Activated gamma-delta T cell treated with anti-CD3 and anti-CD28 coated beads, Interleukin-2, amount 50 U/mL, for 16 hours (primary cell): ENCODE results near the gene BCAR3.
"Not testable (repeated sequence)": the region's sequence is repeated elsewhere in the genome, so short reads cannot be mapped to it uniquely, and the experiment has no call there.

Experiments used
- DNase-seq: peaks from one replicate; pipeline ENCODE4 v3.0.0-alpha.2; 2020; ENCODE audit warnings: low read depth

The BCAR3 gene

DNA sequence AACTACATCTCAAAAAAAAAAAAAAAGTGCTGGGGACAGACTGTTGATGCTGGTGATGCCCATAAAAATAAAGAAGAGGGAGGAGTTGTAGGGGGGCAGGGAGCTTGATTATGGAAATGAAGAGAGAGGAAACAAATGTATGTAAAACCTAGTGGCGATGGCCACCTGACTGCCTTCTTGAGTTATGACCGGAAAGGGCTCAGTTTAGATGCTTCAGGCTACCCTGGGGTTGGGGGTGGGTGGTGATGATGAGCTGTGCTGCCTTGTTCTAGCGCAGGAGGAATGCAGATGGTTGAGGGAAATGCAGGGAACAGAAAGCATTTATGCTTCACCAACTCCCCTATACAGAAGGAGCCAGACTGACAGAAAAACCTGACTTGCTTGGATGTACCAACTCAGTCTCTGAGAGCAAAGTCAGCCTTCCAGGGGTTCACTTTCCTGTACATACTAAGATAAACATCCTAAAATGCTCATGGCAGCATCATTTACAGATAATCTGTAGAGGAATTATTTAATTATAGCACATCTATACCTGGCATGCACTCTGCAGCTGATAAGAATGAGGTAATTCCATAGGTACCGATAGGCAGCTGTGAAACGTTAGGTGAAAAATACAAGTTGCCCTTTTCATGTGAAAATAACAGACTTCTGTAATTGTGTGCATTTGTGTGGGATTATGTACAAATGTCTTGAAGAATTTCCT, 8.0 kb upstream of the BCAR3 start:
- DNase-seq, result no peak

DNA sequence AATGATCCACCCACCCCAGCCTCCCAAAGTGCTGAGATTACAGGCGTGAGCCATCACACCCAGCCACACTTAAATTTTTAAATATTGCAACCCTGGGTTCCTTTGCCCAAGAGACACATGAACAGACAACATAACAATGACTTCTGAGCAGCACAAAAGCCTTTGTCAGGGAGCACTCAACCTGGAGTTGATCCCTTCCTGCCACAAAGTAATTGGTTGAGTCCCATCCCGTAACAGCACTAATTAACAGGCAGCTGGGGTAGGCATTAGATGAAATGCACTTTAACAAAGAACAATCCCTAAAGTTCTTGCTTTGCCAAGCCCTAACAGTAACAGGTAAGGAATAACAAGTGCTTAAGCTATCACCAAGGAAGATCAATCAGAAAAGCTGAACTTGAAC, 5.9 kb upstream of the BCAR3 start:
- DNase-seq, result no peak

DNA sequence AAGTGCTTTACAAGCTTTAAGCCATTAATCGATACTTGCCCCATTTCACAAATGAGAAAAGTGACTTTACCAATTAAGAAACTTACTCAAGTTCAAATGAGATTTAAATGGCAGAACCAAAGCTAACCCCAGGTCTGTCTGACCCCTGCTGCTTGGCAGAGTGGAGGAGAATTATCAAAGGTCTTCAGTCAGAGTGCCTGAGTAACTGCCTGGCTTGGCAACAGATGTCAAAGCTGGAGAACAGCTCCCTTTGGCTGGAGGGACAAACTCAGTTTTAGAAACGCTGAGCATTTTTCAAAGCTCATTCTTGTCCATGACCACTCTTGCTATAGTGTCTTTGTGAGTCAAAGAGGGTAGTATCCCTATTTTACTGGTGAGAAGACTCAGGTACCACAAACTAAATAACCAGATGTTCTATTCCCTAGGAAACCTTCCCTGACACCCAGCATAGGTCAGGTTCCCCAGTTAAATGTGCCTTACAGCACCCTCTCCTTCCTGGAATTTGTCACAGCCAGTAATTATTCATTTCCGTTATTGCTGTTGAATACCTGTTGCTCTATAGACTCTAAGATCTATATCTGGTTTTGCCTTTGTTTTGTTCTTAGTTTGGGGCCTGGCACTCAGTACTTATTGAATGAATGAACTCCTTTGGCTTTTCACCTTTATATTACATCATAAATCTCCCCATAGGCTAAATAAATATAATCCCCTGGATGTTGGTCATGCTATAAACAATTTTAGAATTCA, 5.0 kb upstream of the BCAR3 start:
- DNase-seq, result no peak

DNA sequence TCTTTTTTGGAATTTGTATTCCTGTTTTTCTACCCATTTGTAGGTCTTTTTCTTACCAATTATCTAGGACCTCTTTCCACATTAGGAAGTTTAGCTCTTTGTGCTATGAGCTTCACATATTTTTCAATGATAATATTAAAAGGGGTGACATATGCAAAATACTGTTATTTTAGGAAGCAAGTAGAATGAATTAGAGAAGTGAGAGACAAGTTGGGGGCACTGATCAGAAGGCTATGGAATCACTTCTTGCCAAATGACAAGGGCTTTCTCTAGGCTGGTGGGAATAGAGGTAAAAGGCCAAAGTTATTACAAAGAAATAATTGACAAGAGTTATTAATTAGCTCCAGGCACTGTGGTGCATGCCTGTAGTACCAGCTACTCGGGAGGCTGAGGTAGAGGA, 4.3 kb upstream of the BCAR3 start:
- no peak for DNase-seq

DNA sequence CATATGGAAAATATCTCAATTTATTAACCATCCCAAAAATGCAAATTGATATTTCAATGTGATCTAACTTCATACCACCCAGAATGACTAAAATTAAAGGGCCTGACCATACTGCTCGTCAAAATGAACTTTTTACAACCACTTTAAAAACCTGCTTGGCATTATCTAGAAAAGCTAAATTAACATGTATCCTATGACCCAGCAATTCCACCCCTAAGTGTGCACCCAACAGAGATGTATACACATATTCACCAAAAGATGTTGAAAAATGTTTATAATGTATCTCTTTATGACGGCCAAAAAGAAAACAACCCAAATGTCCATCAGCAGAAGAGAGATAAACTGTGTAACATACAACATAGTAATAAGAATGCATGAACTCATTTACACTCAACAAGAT, 1.6 kb upstream of the BCAR3 start:
- no peak for DNase-seq

DNA sequence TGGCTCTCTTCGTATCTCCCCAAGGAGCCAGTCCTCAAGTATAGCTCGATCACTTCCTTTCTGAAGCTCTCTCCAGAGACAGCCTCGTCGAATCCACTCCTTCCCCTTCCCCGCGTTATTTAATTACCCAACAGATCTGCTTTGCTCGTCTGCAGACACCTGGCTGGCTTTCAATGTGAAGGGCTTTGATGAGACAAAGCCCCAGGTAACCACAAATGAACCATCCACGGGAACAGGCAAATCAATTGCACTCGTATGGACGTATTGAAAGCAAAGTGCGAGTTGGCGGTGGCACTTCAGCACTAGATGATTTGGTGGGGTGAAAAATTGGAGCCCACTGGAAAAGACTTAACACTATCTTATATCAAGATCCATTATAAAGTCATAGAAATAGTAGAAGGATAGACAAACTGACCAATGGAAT, 364 bp upstream of the BCAR3 start:
- no peak for DNase-seq

DNA sequence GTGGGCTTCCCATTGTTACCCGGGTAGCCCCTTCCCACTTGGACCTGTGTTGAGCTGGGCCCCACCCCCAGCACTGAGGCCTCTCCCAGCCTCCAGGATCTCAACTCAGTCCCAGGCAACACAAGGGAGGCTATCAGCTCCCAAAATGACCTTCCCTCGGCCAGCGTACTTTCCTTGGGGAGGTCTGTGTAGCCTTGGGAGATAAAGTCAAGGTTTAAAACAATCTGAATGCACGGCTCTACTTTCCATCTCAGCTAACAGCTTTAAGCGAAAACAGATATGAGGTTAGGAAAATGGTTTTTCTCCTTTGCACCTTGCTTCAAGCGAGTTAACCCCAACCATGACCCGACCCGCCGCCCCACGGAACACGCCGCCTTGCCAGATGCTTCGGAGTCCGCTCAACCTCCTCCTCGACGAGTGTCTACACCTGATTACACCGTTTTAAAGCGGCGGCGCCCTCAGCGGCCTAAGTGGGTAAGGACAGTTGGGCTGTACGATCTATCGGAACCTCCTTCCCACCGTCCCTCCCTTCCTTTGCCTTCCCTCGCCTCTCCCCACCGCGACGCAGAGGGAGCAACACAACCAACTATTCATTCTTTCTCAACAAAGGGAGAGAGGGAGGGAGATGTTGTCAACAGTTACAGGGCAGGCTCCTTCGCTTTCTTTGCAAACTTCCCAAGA, 1.1 kb downstream of the BCAR3 start:
- no peak for DNase-seq

DNA sequence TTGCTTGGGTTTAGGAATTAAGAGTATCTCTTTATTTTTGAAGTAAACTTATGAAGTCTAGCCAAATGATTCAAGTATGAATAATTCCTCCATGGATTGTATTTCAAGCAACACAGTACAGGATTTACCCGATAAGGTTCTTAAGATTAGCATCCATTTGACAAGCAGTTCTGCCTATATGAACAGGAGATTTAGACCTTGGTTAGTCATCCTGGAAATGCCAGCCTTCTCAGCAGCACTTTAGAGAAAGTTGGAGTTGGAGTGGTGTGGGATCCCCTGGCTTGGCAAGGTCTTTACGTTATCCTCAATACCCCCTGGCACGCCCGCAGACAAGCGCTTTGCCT, 1.6 kb downstream of the BCAR3 start:
- DNase-seq, result no peak

DNA sequence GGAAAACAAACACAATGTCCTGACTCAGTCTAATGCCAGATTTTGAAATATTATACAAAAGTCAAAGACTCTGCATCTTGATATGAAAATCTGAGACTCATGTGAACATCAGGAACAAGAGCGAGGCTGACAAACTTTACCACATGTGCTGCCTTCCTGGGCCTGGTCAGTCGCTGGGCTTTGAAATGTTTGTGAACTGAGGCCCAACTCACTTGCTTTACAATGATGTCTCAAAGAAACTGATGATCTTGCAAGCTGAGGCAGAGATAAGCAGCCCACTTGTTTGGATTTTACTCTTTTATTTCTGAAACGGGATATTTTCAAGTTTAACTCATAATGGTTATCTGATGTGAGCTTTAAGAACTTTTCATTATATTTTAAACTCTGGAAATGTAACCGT, 2.1 kb downstream of the BCAR3 start:
- no peak for DNase-seq

DNA sequence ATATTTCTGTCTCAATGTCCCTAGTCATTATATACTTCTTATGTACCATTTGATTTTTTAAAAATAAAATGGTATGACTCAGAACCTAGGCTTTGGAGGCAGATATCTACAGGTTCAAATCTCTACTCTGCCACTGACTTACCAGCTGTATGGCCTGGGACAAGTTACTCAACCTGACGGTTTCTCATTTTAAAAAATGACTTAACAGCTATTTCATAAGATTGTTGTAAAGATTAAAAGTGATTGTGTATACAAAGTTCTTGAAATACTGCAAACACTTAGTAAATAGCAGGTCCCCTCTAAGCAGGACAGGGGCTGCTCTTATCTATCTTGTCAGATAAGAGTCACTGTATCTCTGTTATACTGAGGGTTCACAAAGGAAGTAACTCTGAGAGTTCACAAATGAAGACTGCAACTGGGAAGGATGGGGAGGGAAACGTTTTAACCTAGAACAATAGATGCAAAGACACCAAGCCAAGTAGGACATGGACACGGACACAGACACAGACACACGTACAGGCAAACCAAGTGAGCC, 2.6 kb downstream of the BCAR3 start:
- DNase-seq, result no peak

DNA sequence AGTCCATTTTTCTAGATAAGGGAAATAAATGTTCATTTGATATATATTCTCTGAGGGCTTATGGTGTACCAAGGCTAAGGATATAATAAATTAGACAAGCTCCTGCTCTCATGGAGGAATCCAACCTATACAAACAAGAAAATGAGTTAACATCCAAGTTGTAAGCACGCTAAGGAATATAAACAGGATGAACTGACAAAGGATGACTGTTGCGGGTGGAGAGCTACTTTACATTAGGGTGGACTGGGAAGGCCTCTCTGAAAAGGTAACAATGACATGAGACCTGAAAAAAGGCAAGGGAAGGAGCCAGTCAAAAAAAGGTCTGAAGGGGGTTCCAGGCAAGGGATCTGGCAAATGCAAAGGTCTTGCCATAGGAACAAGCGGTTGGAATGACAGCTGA, 3.1 kb downstream of the BCAR3 start:
- no peak for DNase-seq

DNA sequence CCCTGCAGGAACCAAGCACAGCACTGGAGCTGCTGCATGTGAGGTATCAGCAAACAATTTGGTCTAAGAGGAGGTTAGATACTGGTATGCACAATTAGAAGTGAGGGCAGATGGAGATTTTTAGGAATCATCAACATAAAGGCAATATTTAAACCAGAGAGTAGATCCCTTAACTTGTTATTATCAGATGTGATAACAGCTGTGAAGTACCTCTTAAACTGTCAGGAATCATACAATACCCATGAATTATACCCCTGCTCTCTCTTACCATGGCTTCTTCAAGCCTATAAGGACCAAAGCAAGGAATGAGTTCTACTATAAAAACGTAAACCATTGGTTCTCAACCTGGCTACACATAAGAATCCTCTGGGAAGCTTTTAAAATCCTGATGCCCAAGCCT, 3.9 kb downstream of the BCAR3 start:
- no peak for DNase-seq

DNA sequence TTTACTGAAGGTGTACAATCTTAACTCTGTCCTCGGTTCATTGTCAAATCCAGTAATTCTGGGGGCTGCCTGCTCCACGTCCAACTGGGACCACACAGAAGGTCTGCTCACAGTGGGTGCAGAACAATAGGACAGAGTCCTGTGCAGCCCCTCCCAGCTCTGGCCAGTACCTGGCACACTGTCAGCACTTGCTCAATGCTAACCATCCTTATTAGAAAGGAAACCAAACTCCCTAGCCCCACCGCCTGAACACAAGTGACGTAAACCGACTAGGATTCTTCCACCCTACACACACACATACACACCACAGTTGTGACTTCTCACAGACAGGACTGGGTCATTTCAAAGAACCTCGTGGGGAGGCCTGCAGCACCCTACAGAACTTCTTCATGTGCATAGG, 5.2 kb downstream of the BCAR3 start:
- no peak for DNase-seq

DNA sequence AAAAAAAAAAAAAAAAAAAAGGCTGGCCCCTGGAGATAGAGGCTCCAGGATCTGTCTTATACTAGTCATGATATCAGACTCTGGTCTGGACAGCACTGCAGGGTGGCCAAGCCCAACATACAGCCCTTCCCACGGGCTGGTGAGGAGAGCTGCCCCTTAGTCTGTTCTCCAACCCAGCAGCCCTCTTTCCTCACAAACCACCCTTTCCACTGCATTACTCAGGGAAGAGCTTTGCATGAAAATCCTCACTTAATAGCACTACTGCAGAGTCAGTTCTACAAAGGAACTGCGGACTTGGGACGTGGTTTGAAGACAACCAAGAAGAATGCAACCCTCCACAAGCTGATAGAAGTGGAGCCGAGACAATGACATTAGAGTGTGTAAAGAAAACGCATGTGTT, 5.7 kb downstream of the BCAR3 start:
- no peak for DNase-seq

DNA sequence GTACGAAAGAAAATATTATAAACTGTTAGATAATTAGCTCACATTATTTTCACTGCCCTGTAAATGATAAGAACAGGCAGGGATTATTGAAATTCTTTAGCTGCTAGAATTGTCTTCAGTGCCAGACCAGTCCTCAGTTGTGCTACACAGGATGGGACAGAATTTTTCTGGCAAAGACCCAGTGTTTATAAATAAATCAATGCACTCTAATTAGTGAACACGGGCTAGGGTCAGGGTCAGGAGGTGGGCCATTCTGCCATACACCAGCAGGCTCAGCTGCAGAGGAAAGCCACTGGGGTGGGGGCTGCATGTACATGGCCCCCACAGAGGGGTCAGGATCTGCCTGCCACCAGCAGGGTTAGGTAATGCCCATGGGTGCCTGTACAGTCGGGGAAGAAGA, 6.4 kb downstream of the BCAR3 start:
- no peak for DNase-seq

DNA sequence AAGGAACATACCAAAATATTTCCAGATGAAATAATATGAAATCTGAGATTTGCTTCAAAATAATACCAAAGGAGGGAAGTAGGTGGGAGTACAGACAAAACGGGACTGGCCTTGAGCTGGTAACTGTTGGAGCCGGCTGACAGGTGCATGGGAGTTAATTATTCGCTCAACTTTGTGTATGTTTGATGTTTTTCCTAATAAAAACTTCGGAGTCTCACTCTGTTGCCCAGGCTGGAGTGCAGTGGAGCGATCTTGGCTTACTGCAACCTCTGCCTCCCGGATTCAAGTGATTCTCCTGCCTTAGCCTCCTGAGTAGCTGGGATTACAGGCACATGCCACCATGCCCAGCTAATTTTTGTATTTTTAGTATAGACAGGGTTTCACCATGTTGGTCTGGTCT, 7.6 kb downstream of the BCAR3 start:
- not testable (repeated sequence) for DNase-seq

DNA sequence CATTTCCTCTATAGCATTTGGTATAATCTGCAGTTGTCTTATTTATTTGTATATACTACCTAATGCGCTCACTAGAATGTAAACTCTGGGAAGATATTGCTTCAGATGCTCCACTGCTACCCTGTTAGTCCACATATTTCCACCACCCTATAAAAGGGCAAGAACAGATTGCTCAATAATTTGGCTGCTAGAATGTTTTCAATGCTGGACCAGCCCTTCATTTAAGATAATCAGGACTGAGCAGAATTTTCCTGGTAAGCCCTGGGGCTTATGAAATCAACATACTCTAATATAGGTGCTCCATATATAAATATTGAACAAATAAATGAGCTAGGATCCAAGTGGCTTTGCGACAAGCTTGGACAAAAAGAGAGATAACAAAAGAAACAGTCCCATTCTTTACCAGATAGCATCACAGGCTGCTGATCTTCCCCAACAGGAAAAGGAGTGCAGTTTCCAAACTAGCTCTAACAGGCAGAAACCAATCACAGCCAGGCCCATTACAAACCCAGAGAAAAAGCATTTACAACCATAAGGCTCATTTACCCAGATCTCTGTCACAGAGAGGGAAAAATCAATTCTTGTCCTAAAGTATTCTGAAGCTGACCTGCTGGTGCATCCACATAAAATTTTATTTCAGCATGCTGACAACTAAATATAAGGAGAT, 8.3 kb downstream of the BCAR3 start:
- no peak for DNase-seq

DNA sequence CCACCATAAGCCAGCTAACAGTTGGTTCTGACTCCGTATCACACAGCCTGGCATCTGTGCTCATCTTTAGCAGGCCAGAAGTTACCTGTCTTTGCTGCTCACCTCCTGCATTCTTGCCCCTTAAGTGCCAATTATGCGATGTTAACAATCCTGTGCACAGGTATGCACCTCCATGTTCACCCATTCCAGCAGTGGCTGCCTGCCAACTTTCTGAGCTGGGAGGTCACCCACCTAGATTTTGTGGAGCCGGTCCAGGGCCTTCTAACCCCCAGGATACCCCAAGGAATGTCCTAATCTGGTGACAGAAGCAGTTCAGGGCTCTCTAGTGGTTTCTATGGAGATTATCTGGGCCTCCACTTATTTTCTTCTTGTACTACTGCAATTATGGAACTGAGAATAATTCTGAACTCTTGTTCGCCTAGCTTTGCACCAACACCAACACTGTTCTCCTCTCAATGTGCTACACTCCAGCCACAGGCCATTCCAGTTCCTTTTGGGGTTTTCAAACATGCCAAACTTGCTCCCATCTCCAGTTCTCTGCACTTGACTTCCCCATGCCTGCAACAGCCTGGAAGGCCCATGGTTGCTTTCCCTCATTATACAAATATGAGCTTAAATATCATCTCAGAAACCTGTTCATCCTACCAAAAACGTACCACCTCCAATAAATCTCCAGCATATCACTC, 9.0 kb downstream of the BCAR3 start:
- DNase-seq, result no peak

DNA sequence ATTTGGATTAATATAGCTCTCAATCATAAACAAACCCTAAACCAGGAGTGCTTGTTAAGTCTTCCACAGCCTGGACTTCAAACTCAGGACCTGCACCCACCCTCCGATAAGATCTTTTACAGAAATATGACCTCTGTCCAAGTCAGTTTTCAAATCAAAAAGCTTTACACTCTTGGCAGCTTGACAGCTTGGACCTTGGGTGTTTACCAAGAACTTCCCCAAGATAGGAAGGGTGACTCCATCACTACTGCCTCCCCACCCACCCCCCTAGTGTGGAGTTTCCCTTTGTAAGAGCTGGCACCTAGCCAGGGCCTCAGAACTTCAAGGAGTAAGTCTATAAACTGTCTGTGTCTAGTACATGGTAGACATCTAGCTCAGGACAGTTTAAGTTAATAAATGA, 9.6 kb downstream of the BCAR3 start:
- DNase-seq, result no peak

DNA sequence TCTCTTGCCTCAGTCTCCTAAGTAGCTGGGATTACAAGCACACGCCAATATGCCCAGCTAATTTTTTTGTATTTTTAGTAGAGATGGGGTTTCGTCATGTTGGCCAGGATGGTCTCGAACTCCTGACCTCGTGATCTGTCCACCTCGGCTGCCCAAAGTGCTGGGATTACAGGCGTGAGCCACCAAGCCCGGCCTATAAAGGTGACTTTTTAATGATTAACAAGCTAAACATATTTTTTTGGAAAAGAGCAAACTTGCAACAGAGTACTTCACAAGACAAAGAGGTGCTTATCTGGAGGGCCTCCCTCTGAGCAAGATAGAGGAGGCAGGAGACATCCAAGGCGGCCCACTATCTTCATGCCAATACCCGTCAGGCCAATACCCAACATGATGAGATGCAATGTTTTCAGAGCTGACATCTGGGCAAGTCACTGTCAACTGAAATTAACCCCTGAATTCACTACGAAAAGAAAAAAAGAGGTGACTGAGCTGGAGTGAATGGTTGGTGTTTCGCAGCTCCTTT, 10.5 kb downstream of the BCAR3 start:
- DNase-seq, result no peak

DNA sequence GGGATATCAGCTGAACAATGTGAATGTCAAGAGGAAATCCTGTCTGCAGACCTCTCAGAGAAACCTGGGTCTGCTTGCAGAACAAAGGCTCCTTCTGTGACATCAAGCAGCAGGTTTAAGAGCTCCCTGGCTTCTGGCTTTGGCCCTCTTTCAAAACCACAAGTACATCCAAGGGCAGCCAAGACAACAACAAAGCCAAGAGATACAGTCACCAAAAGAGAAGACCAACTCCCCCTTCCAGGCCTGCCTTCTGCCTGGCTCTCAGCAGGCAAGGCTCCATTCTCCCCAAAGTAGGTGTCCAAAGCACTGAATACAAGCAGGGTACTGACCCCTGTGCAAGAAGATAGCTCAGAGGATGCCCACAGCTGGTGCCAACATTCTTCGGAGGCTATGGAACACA, 11.5 kb downstream of the BCAR3 start:
- DNase-seq, result no peak

DNA sequence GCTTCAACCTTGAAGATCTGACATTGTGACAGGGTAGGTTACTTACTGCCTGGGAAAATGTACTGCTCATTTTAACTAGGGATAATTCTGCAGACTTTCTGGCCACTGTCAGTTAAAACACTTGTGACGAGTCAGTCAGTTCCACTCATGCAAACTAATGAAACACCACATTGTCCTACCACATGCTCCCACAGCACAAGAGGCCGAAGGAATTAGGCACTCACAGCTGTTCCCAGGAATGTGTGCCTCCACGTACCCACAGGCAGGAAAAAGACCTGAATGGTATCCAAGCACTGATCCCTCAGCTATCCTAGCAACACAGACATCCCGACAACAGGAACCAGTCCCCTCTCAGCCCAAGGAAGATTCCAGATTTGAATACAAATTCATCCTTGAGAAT, 12.3 kb downstream of the BCAR3 start:
- no peak for DNase-seq
